ELR (cell line): Measurements from ENCODE around the gene SELENOF.

Experiments used
- DNase-seq: peaks from one replicate; pipeline ENCODE4 v3.0.0-alpha.2; 2015; ENCODE audit warnings: low read depth

The SELENOF gene

GRCh38 chr1:86913896-86914600, at the start of gene SELENOF:
Gene SELENOF (minus strand): TSS chr1:86914126. CDS start chr1:86914111, 15 bp downstream.
- peak; percentile 100 for DNase-seq

GRCh38 chr1:86960548-86960947, 46.6 kb upstream of the SELENOF start:
- no peak for DNase-seq

- DNase-seq = no peak
Observed at GRCh38 chr1:86957221-86957620, 43.3 kb upstream of the SELENOF start.

DNA sequence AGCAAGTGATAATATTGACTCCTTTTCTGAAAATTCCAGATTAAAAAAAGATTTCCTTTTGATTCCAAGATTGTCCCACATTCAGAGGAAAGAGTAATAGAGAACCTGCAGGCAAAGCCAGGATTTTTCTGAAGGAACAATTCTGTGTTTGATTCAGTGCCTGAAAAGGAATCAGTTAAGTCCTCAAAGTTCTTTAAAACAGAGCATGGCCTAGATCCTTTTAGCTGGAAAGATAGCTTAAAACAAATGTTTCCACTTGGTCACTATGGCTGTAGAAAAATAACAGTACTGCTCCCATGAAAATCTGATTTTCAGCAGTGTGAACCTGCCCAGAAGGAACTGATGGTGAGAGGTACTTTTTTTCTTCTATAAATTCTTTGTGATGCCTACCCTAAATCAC, 42.3 kb upstream of the SELENOF start:
- no peak for DNase-seq

DNA sequence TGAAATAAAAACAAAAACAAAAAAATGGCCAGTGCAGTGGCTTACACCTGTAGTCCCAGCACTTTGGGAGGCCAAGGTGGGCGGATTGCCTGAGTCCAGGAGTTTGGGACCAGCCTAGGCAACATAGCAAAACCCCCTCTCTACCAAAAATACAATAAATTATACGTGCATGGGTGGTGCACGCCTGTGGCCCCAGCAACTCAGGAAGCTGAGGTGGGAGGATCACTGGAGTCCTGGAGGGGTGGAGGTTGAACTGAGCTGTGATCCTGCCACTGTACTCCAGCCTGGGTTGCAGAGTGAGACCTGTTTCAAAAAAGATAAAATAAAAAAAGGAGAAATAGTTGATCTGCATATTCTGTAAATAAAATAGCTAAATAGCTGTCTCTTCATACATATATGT, 41.8 kb upstream of the SELENOF start:
- no peak for DNase-seq

GRCh38 chr1:86953167-86953566, 39.2 kb upstream of the SELENOF start:
- DNase-seq = no peak

GRCh38 chr1:86951430-86951829, 37.5 kb upstream of the SELENOF start:
- no peak for DNase-seq

GRCh38 chr1:86950712-86951419, 36.9 kb upstream of the SELENOF start:
- DNase-seq = no peak

DNA sequence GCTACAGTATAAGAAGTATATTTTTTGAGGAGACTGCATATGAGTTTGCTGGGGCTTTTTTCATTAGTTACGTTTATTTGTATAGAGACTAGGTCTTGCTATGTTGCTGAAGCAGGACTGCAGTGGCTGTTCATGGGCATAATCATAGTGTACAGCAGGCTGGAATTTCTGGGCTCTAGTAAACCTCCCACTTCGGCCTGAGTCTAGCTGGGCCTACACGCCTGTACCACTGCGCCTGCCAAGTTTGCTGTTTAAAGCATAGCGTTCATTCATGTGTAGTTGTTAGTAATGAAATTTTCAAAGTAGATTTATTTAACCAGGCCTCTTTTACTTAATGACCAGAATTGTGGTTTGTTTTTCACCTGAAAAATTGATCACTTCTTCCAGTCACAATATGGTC, 34.3 kb upstream of the SELENOF start:
- DNase-seq = no peak

- no peak for DNase-seq
Observed at GRCh38 chr1:86942743-86943142, 28.8 kb upstream of the SELENOF start.

DNA sequence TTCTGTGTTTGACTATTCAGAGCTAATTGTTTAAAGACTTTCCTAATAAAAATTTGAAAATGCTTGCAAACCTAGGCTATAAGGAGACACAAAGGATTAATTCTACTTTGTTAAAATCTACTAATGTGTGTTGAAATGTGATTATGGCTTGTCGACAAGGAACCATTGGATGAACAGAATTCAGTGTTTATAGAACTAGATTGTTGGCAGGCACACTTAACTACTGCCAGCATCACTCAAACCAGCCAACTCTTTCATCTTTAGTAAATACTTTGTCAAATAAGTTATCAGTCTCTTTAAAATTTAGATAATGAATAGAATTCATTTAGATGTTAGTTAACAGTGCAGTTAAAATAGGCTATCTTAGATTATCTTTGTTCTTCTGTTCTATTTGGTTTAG, 28.1 kb upstream of the SELENOF start:
- no peak for DNase-seq

DNA sequence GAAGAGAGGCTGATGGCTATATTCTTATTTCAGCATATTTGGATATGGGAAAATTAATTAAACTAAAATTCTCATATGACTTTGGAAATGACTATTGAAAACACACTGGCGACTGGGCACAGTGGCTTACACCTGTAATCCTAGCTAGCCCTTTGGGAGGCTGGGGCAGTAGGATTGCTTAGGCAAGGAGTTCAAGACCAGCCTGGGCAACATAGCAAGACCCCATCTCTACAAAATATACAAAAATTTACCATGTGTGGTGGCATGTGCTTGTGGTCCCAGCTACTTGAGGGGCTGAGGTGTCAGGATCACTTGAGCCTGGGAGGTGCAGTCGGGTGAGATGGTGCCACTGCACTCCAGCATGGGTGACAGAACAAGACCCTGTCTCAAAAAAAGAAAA, 26.7 kb upstream of the SELENOF start:
- no peak for DNase-seq

DNA sequence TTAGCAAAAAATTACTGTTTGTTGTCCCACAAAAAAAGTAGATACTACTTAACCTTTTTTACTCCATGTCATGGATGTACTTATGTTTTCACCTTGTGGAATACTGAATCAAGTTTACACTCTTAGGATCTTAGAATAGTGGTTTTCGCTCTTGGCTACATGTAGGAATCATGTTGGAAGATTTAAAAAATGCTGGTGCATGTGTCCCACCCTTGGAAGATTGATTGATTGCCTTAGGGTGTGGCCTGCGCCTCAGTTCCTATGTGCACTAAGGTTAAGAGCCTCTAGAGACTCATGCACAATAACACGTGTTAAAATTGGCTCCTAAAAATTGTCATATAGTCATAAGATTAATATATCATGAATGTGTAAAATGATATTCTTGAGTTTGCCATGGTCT, 25.5 kb upstream of the SELENOF start:
- DNase-seq = no peak

DNA sequence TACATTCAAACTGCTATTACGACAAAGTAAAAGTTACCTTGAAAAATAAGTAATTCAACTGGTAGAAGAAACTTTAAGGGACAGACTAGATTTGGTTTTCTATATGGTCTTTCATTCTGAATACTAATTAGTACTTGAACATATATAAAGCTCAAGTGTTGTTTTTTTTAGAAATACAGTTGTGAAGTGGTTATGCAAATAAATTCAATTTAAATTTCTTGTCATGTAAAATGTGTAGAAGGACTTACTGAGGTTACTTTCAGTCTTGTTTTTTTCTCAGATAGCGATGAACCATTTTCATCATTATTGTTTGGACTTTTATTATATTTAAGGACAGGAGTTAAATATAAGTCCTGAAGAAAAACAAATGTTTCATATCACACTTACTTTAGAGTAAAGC, 24.9 kb upstream of the SELENOF start:
- no peak for DNase-seq

- DNase-seq = peak; percentile 20
Observed at GRCh38 chr1:86938450-86938849, 24.5 kb upstream of the SELENOF start.

GRCh38 chr1:86933562-86934377, 19.8 kb upstream of the SELENOF start:
- DNase-seq = no peak

GRCh38 chr1:86933051-86933450, 19.1 kb upstream of the SELENOF start:
- DNase-seq = no peak

DNA sequence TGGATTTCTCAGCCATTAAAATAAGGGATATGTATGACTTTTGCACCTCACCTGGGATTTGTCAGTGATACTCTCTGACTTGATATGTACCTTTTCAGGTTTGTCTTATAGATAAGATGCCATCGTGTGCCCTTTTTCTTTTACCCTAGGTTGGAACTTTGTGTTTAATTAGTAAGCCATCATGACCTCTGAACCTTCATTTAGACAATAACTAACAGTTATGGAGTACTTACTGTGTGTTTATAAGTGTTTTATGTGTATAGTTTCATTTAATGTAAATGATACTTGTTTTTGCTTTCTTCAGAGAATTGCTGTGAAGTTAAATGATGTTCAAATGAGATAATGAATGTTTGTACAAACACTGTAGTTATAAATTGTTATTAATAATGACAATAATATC, 14.9 kb upstream of the SELENOF start:
- DNase-seq = no peak

GRCh38 chr1:86926883-86927282, 13.0 kb upstream of the SELENOF start:
- DNase-seq = no peak

DNA sequence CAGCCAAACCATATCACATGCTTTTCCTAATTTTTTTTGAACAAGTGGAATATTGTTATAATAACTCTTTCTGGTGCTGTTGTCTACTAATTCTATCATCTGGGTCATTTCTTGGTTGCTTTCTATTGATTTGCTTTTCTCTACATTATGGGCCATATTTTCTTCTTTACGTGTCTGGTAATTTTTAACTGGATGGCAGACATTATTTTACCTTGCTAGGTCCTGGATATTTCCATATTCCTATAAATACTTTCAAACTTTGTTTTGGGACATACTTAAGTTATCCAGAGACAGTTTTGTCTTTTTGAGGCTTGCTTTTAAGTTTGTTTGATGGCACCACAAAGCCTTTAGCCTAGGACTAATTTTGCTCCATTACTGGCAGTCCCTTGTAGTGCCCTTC, 11.8 kb upstream of the SELENOF start:
- no peak for DNase-seq

DNA sequence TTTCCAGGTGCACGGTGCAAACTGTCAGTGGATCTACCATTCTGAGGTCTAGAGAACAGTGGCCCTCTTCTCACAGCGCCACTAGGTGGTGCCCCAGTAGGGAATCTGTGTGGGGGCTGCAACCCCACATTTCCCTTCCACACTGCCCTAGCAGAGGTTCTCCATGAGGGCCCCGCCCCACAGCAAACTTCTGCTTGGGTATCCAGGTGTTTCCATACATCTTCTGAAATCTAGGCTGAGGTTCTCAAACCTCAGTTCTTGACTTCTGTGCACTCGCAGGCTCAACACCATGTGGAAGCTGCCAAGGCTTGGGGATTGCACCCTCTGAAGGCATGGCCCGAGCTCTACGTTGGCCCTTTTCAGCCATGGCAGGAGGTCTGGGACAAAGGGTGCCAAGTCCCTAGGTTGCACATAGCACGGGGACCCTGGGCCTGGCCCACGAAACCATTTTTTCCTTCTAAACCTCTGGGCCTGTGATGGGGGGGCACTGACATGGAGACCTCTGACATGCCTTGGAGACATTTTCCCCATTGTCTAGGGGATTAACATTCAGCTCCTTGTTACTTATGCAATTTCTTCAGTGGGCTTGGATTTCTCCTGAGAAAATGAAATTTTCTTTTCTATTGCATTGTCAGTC, 10.5 kb upstream of the SELENOF start:
- DNase-seq = no peak

GRCh38 chr1:86922445-86922844, 8.5 kb upstream of the SELENOF start:
- DNase-seq = no peak
